ENCODE data around the gene ADGRL2.

DNA sequence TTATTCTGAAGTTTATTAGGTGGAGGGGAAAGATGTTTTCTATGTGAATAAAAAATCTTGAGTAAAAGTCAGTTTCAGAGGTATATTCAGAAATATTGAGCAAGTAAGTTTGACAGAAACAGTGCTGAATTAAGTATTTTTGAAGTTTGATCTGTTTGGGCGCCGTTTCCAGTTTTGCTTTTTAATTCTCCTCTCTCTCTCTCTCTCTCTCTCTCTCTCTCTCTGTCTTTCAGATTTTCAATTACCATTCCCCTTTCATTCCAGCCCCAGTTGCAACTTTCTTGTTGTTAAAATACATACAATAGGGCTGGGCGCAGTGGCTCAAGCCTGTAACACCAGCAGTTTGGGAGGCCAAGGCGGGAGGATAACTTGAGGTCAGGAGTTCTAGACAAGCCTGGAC is 24.0 kb downstream of the ADGRL2 start:
- TF ChIP-seq, protein P1, sequence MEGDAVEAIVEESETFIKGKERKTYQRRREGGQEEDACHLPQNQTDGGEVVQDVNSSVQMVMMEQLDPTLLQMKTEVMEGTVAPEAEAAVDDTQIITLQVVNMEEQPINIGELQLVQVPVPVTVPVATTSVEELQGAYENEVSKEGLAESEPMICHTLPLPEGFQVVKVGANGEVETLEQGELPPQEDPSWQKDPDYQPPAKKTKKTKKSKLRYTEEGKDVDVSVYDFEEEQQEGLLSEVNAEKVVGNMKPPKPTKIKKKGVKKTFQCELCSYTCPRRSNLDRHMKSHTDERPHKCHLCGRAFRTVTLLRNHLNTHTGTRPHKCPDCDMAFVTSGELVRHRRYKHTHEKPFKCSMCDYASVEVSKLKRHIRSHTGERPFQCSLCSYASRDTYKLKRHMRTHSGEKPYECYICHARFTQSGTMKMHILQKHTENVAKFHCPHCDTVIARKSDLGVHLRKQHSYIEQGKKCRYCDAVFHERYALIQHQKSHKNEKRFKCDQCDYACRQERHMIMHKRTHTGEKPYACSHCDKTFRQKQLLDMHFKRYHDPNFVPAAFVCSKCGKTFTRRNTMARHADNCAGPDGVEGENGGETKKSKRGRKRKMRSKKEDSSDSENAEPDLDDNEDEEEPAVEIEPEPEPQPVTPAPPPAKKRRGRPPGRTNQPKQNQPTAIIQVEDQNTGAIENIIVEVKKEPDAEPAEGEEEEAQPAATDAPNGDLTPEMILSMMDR (IDR thresholded peaks at IDR 0.05): no peak
- no peak for TF ChIP-seq POLR2A (IDR thresholded peaks at IDR 0.05)
